Measurements from ENCODE around the gene ARFRP1.

ARFRP1 gene, protein sequence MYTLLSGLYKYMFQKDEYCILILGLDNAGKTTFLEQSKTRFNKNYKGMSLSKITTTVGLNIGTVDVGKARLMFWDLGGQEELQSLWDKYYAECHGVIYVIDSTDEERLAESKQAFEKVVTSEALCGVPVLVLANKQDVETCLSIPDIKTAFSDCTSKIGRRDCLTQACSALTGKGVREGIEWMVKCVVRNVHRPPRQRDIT

DNA sequence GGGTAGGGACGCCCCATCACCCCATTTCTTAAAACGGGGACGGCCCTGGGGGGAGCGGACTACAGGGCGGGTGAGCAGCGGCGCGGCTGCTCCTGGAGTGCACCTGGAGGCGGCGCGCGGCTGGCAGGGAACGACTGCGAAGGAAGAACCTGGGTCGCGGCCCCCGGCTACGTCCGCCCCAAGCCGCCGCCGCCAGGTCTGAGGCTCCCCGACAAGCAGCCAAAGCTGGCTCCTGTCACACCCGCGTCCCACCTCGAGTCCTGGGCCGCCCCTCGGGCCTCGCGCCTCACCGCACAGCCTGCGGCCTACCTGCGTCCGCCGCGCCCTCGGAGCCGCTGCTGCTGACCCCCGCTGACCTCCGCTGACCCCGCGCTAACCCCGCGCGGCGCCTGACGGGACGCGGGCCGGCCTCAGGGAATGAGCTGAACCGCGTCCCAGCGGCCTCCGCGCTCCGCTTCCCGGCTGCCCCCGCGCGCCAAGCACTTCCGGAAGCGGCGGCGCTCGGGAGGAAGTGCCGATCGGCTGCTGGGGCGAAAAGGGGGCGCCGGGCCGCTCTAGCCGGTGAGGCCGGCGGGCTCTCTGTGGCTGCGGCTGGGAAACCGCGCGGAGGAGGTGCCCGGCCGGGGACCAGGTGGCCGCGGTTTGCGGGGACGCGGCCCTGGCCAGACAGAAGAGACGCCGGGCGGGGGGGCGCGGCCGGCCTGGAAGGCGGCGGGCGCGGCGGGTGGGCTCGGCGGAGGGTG, at the start of gene ARFRP1, which contains the start of gene ZGPAT:
ARFRP1 (minus strand) TSS at position 419 of the 743 bp plus-strand sequence. CDS start 885 bp downstream, outside the sequence.
ZGPAT (plus strand) TSS at position 482 of the 743 bp plus-strand sequence. CDS start 542 bp downstream, outside the sequence.
- peak within 1 kb of the TSS; percentile 48 to 93 (median 70) for H3K4me3 ChIP-seq
- H3K27ac ChIP-seq: peak within 1 kb of the TSS; percentile 82 to 98 (median 93)

DNA sequence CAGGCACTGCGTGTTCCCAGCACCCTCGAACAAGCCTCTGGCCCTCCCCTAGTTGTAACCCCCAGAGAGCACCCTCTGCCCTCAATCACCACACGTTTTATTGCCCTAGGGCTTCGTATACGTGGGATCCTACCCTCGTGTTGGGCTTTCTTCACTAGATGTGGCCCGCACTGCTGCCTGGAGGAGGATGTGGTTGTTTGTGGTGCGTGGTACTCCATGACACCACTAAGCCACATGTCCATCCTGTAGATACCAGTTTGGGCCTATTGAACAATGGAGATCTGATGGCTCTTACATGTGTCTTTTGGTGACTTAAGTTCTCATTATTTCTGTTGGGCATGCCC, 48.8 kb upstream of the ARFRP1 start:
- Histone ChIP-seq H3K4me3 (no peak overlapping the region), H3K27ac (no peak overlapping the region)

DNA sequence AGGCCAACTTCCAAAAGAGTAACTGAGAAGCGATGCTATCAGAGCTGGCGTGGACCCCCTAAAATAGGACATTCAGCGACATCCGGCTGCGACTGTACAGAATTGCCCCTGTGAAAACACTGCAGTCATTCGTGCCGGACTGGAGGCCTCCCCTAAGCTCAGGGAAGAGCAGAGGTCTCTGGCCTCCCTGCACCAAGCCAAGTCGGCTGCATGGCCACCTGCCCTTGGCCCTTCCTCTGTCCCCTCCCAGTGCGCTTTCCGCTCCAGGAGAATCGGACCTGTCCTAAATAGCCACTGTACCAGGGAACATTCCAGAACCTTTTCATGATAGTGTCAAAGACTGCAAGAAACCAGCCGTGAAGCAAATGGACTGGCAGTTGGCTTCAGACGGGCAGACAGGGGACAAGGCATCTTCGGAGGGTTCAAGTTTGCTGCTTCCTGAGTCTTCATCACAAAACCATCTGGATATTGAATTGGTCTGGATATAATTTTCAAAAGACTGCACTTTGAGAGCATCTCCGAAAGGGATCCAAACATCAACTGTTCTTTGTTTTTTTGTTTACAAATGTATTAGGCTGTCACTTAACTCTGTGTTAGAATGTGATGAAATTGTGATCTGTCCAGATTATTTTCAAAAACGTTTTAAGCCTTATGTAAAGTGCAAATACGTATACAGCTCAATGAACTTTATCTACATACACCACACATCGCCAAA, 48.3 kb upstream of the ARFRP1 start:
- Histone ChIP-seq H3K27ac (no peak overlapping the region), H3K4me3 (no peak overlapping the region)

DNA sequence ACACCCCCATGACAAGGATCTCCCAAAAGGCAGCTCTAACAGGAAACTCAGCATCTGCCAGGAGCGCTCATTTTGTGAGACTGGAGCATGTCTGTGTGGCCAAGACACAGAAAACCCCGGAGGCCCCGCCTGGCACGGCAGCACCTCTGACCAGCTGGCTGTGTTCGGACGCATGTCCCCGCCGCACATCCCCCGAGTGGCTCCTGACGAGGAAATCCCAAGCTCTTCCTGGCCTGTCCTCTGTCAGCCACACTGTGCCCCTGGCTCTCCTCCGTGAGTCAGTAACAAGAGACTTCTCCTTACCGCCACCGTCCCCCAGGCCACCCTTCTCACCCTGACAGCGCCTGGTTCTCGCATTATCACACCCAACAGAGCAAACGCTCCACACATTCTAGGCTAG, 46.2 kb upstream of the ARFRP1 start:
- Histone ChIP-seq H3K27ac (no peak overlapping the region), H3K4me3 (no peak overlapping the region)

DNA sequence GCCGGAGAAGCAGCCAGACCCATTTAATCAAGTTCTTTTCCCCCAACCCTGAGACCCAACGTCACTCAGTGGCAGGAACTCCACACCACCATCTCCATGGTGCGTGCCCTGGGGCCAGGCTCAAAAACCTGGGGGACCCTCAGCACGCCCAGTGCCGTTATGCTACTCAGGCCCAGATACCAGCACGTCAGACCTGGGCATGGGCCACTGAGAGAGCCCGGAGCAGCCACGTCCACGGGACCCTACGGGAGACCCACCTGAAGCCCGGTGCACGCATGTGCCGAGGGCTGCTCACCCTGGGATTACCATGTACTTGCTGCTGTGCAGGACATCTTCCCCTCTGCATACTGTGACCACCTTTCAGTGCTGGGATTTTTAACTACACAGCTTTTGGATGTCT, 45.6 kb upstream of the ARFRP1 start:
- Histone ChIP-seq H3K27ac (no peak overlapping the region), H3K4me3 (no peak overlapping the region)

DNA sequence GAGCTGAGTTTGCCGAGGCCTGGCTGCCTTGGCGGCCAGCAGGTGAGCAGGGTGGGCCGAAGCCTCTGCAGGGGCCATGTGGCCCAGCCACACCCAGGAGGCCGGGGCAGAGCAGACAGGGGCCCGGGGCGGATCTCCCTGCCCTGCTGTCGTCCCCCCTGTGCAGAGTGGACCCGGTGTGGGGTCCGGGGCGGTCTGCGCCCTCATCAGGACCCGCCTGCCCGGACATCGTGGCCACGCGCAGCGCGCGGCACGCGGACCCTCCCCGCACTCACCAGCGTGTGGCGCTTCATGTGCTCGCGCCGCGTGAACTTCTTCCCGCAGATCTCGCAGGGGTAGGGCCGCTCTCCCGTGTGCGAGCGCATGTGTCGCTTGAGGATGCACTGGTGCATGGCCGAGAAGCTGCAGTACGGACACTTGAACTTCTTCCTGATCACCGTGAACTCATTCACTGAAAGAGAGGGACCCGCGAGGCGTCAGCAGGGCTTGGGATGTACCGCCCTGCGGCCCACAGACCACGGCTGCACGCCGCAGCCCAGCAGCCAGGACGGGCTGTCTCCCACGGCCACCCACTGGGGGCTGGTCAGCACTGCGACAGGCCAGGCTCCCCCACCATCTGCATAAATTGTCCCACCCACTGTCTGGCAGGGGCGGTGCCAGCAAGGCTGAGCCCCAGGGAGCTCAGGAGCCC, 44.8 kb upstream of the ARFRP1 start:
- no peak overlapping the region for H3K27ac ChIP-seq
- no peak overlapping the region for H3K4me3 ChIP-seq

DNA sequence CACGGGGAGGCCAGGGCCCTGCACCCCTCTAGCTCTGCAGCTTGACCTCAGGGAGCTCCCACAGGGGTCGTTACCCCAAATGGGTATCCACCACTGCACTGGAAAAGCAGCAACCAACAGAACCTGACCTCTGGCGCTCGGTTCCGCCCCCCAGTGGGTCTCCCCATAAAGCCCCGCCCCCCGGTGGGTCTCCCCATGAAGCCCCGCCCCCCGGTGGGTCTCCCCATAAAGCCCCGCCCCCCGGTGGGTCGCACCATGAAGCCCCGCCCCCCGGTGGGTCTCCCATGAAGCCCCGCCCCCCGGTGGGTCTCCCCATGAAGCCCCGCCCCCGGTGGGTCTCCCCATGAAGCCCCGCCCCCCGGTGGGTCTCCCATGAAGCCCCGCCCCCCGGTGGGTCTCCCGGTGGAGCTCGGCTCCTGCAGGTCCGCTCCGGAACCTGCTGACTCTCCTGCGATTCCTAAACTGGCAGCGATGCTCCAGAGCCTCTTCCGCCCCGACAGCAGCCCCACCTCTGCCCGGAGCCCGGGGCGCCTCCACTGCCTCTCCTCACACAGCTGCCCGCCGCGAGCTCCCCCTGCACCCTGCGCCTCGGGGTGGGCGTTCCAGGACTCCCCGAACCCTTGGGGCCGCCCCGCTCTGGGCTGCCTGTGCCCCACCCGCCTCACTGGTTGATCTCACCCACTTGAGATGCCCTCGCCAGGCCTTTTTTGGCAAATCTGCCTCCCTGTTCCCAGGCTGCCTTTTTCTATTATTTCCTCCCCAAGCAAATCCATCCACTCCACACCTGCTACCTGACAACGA, 43.9 kb upstream of the ARFRP1 start:
- Histone ChIP-seq H3K4me3 (no peak overlapping the region), H3K27ac (peak overlapping the region in 13 of 21 experiments; percentile 53 to 94 (median 76))

DNA sequence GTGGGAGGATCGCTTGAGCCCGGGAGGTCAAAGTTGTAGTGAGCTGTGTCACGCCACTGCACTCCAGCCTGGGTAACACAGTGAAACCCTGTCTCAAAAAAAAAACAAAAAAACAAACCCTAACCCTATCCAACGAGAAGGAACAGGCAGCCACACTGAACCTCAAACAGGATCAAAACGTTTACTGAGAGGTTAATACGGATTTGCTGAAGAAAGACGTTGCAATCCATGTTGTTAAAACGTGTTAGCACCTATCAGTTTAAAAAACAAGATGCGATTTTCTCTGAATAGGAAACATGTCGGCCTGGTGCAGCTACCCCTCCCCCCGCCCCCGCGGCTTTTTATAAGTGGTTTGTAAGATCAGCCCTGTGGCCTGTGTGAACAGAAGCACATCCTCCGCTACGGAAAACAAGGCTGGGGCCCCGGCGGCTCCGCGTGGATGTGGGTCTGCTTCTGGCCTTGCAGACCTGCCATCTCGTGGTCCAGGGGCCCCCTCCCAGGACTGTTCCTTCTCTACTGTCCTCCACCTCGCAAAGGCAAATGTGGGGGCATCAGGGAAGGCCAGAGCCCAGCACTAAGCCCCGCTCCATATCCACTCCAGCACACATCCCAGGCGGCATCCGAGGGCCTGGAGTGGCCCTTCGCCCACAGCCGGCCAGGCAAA, 43.2 kb upstream of the ARFRP1 start:
- H3K27ac ChIP-seq: peak overlapping the region in 13 of 21 experiments; percentile 53 to 94 (median 76)
- no peak overlapping the region for H3K4me3 ChIP-seq

DNA sequence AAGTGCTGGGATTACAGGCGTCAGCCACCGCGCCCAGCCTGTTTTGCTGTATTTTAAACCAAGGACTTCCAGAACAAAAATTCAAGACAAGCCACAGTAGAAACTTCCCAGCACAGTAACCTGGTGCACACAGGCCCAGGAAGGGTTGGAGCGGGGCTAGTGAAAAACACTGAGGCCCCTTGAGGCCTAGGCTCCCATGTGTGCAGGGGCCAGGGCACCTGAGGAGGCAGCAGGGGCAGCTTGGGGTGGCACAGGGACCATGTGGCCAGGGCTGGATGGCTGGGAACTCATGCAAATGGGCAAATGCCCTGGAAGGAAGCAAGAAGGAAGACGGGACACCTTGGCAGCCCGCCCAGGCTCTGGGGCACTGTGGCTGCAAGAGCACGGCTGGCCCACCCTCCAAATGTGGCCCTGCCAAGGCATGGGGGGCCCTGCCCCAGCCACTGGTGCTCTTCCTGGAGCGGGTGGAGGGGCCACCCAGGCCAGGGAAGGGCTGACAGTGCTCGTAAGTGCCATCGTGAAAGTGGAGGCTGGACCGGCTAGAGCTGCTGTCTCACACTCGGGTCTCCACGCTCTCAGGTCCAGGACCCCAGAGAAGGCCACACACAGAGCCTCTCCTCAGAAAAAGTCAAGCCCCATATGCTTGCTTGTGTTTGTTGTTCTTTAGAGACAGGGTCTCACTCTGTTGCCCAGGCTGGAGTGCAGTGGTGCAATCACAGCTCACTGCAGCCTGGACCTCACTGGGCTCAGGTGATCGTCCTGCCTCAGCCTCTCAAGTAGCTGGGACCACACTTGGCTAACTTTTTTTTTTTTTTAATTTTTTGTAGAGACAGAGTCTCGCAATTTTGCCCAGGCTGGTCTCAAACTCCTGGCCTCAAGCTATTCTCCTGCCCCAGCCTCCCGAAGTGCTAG, 42.1 kb upstream of the ARFRP1 start:
- Histone ChIP-seq H3K27ac (peak overlapping the region in 7 of 21 experiments; percentile 22 to 94 (median 69)), H3K4me3 (no peak overlapping the region)

DNA sequence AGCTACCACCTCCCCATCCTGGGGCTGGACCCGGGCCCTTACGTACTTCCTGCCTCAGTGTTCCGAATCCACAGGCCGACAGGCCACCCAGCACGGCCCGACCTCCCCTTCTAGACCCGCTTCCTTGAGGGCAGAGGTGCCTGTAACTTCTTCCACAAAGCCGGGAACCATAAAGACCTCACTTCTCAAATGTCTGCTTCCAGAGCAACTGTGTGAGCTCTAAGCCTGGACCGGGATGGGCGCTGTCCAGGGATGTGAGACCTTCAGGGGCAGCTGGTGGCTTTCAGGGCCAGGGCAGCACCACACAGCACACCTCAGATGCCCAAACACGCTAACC, 41.1 kb upstream of the ARFRP1 start:
- Histone ChIP-seq H3K27ac (no peak overlapping the region), H3K4me3 (no peak overlapping the region)

DNA sequence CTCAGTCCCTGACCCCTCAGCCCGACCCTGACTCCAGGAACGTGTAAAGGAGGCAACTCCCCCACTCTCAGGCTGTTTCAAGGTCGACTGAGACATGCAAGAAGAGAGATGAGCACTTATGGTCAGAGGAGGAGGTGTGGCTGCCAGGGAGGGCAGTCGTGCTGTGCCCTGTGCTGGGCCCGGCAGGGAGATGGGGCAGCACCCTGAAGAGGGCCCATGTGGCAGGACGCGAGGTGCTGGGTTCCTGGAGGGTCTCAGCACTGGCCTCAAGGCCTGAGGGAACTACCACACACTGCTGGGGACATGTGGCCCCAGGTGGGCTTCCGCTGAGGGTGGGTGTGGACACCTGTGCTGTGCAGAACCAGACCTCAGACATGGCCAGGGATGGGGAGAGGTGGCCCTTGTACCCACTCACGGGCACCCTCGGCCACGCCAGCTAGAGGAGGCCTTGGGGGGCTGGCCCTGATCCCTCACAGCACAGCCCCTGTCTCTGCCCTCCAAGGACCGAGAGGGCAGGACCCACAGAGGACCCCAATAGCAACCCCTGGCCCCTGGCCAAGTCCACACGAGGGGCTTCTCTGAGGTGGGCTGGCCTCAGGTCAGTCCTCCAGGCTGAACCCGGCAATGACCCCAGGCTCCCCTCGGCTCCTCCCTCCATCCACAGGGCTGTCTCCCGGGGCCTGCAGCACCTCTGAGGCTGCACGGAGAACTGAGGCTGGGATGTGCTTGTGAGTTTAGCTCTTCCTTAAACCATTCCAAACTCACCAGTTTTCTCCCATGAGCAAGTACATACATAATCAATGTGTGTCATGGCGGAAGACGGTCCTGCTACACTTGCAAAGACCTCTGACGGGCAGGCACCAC, 40.5 kb upstream of the ARFRP1 start:
- Histone ChIP-seq H3K27ac (no peak overlapping the region), H3K4me3 (no peak overlapping the region)

DNA sequence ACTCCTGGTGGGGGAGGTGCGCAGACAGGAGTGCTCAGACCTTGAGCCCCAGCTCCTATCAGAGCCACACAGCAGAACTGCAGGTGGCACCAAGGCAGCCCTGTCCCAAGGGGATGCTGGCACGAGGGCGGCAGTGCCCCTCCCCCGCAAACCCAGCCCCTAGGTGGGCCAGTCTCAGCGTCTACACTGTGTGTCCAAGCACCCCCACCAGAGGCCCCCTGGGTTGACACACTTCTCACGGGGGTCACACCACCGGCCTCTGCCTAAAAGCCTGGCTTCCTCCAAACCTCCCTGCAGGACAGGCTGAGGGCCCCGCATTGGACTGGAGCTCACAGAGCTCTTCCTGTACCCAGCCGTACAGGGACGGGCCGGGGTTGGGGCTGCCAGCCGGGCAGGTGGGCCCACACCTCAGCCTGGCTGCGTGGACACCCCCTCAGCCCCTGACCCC, 39.9 kb upstream of the ARFRP1 start:
- H3K27ac ChIP-seq: no peak overlapping the region

DNA sequence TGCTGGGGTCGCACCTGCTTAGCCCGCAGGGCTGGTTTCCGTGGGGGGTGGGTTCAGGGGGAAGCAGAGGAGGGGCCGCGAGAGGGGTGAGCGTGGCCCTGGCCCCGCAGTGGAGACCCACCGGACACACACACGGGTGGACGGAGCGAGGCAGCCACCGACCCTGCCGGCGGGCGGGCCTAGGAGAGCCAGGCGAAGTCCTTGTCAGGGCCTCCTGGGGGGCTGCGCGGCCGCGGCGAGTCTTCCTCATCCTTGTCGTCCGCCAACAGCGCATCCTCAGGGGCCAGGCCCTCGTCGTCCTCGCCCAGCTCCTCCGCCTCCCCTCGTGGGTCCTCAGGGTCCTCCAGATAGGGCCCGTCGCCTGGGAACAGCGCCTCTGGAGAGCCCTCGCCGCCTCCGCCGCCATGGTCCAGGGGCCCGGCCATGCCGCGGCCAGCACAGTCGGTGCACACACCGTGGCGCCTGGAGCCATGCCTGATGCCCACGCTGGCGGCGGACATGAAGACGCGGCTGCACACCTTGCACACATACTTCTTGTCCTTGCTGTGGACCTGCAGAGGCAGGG, 39.1 kb upstream of the ARFRP1 start:
- no peak overlapping the region for H3K4me3 ChIP-seq
- H3K27ac ChIP-seq: no peak overlapping the region

More for the DNA sequence above, 39.9 kb upstream of the ARFRP1 start:
- H3K4me3 ChIP-seq: no peak overlapping the region

DNA sequence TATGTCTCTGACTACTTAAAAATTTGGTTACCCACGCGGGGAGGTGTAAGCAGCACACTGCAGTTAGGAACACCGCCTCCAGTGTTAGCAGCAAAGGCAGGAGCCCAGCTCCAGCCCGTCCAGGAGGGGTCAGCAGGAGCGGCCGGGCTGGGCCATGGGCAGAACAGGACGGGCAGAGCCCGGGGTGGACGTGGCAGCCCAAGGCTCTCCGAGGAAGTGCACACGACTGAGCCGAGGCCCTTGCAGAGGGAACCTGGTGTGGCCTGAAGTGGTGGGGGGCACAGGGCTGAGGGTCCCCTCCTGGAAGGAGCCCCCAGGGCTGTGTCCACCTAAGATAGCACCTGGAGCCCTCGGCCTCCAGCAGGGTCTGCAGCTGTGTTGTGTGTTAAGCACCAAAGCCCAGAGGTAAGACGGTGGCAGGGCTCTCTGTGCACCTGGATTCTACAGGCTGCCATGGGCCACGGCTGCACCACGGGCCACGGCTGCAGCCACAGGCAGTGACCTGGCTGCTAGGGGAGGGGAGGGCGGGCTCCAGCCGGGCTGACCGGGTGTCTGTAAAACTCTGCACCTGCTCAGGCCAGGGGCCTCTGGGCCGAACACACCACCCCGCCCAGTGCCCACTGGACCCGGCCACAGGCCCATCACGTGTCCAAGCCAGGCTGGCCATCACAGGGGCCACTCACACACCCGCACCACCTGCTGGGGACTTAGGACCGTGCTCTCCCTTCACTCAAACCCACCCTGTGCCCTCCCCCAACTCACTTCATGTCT, 38.4 kb upstream of the ARFRP1 start:
- H3K4me3 ChIP-seq: no peak overlapping the region
- H3K27ac ChIP-seq: no peak overlapping the region

DNA sequence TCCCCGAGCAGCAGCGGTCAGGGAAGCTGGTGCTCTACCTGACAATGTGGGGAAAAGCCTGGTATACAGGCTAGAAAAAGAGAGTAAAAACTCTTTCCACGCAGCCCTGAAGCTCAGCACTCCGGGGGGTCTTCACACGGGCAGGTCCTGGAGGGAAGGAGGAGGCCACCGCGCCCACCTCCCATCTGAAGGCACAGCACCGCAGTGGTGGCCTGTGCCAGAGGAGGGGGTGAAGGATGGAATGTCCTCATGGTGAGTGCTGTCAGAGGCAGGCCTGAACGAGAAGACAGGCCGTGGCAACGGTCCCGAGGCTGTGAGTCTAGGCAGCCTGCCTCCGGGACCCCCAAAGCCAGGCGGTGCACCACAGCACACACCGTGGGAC, 37.6 kb upstream of the ARFRP1 start:
- Histone ChIP-seq H3K4me3 (no peak overlapping the region), H3K27ac (no peak overlapping the region)
